GM12878 (cell line): Measurements from ENCODE around the gene LPGAT1. TPM values are rescaled to one million over a fixed set of nuclear protein-coding genes. Genes with fewer than 3 reads are reported as not detected.

Source experiments
- ATAC-seq: fragments of 200-7000 bp; cut with Tn5 transposase; 3 replicates; pipeline ENCODE4 v1.9.1; 2020; ENCODE audit warnings: mild to moderate bottlenecking, moderate library complexity
- BruUV-seq: library from RNA; stranded (reverse); fragments of 400-500 nt; replicated peaks from 2 replicates; lab custom pipeline; 2021; lab: Mats Ljungman, UMichigan
- CTCF ChIA-PET: fragments of 300-600 bp; sonication (Branson Sonifier 250); formaldehyde crosslinking; extraction: SDS; loops from one replicate; lab custom pipeline; 2021; ENCODE audit warnings: inconsistent platforms; lab: Yijun Ruan, JAX
- POLR2A ChIA-PET: fragments of 350-600 bp; formaldehyde crosslinking; extraction: SDS; loops from one replicate; lab custom pipeline; 2021; ENCODE audit warnings: inconsistent platforms; lab: Charles Lee
- RAD21 ChIA-PET: fragments of 300-600 bp; sonication (Branson Sonifier 250); formaldehyde crosslinking; loops from one replicate; lab custom pipeline; 2023; ENCODE audit warnings: antibody characterized with exemption; ENCODE audit not compliant: unreplicated experiment; lab: Charles Lee
- SMC1A ChIA-PET: fragments of 300-600 bp; sonication (Branson Sonifier 250); formaldehyde crosslinking; loops from one replicate; lab custom pipeline; 2023; ENCODE audit not compliant: unreplicated experiment, uncharacterized antibody; lab: Charles Lee
- DNase-seq: peaks from one replicate; pipeline ENCODE4 v3.0.0-alpha.2; 2011; ENCODE audit warnings: low read depth, low spot score
- FAIRE-seq: peaks from 3 replicates; lab custom pipeline; 2011; peaks lifted over from hg19 to GRCh38; lab: Jason Lieb, UNC
- H2AFZ ChIP-seq: 2 replicates; pipeline ENCODE4 v1.6.0; 2011; ENCODE audit warnings: low read depth, low read length, control low read depth; ENCODE audit not compliant: control insufficient read depth
- H3K27ac ChIP-seq: 2 replicates; pipeline ENCODE4 v1.5.1; 2011; ENCODE audit warnings: control low read depth; ENCODE audit not compliant: control insufficient read depth, insufficient read depth
- H3K27me3 ChIP-seq, 2 experiments: replicated peaks in 1 of 2; 2 replicates each; pipeline versions ENCODE4 v1.6.0 to v1.6.1; 2011; ENCODE audit warnings: low read length in 1 of 2; ENCODE audit not compliant: control insufficient read depth in 2 of 2, insufficient read depth in 2 of 2
- H3K36me3 ChIP-seq, 2 experiments: 2 replicates each; pipeline ENCODE4 v1.5.1; 2011; ENCODE audit warnings: low read length in 1 of 2; ENCODE audit not compliant: control insufficient read depth in 2 of 2, insufficient read depth in 2 of 2
- H3K4me1 ChIP-seq: 2 replicates; pipeline ENCODE4 v1.6.1; 2011; ENCODE audit warnings: mild to moderate bottlenecking, low read length, moderate library complexity, mixed read lengths; ENCODE audit not compliant: control insufficient read depth, insufficient read depth
- H3K4me2 ChIP-seq: 2 replicates; pipeline ENCODE4 v1.6.0; 2011; ENCODE audit warnings: control low read depth; ENCODE audit not compliant: control insufficient read depth, insufficient read depth
- H3K4me3 ChIP-seq: fragments of 200-600 bp; sonication (generic); 2 replicates; pipeline ENCODE4 v1.5.1; 2016
- H3K79me2 ChIP-seq: 2 replicates; pipeline ENCODE4 v1.6.0; 2011; ENCODE audit warnings: low read length; ENCODE audit not compliant: control insufficient read depth, insufficient read depth
- H3K9ac ChIP-seq: 2 replicates; pipeline ENCODE4 v1.8.0; 2011; ENCODE audit warnings: low read length, control low read depth, mixed read lengths; ENCODE audit not compliant: control insufficient read depth, insufficient read depth
- H3K9me3 ChIP-seq: replicated peaks from 3 replicates; pipeline ENCODE4 v1.5.1; 2011; ENCODE audit warnings: mild to moderate bottlenecking, low read length; ENCODE audit not compliant: control insufficient read depth, insufficient read depth
- H4K20me1 ChIP-seq: 2 replicates; pipeline ENCODE4 v1.6.0; 2011; ENCODE audit not compliant: control insufficient read depth, insufficient read depth
- CBFB ChIP-seq: IDR thresholded peaks from 2 replicates; pipeline ENCODE4 v1.6.1; 2016; ENCODE audit warnings: antibody characterized with exemption, low read depth
- SMARCA5 ChIP-seq: fragments of 450-650 bp; IDR thresholded peaks from 2 replicates; pipeline ENCODE4 v1.6.1; 2017; ENCODE audit warnings: mild to moderate bottlenecking
- TAF1 ChIP-seq: IDR thresholded peaks from 2 replicates; pipeline ENCODE4 v1.6.1; 2011; ENCODE audit warnings: mild to moderate bottlenecking, low read depth, low read length, borderline replicate concordance
- ZNF217 ChIP-seq: fragments of 450-650 bp; IDR thresholded peaks from 2 replicates; pipeline ENCODE4 v1.6.1; 2017; ENCODE audit warnings: antibody characterized with exemption, mild to moderate bottlenecking
- WGBS: methylation state at CpG from one replicate; pipeline ENCODE4 v1.1.6; 2016; ENCODE audit warnings: low lambda C conversion rate; ENCODE audit not compliant: insufficient replicate concordance, insufficient coverage; ENCODE audit errors: missing lambda C conversion rate; 5-methylcytosine and 5-hydroxymethylcytosine counted together
- in situ Hi-C: fragments of 300-500 bp; cut with MboI; formaldehyde crosslinking; loops from 9 replicates; pipeline ENCODE4 v1.14.3; 2018; ENCODE audit warnings: mixed read lengths
- intact Hi-C: fragments of 100-400 bp; cut with micrococcal nuclease; formaldehyde crosslinking; loops from one replicate; pipeline ENCODE4 v1.14.2; 2022; ENCODE audit not compliant: unreplicated experiment
- polyA plus RNA-seq, 11 experiments: library from polyadenylated mRNA; depleted of rRNA in 4 of 11; unstranded in 6 of 11; stranded (reverse) in 5 of 11; fragments of >200 nt; fragmentation: Nextera tagmentation in 4 of 11; fragmentation: Illumina TruSeq in 1 of 11; extraction: Ambion mirVana in 4 of 11; extraction: Trizol in 1 of 11; gene quantifications; 1 replicate in 1 of 11; 2 replicates in 10 of 11; pipeline versions ENCODE4 v1.2.1 to v1.2.3, GENCODE V29; 2011 to 2016; ENCODE audit warnings: inconsistent platforms in 2 of 11, missing spikeins in 2 of 11, low read depth in 1 of 11
- total RNA-seq, 4 experiments: library from RNA; depleted of rRNA in 3 of 4; stranded (reverse); fragments of >200 nt in 3 of 4; fragmentation: Illumina TruSeq in 1 of 4; extraction: Trizol in 1 of 4; gene quantifications; 2 replicates each; pipeline versions ENCODE4 v1.2.1 to v1.2.3, GENCODE V29; 2013 to 2021
- TF ChIP-seq, protein P1 (sequence below): IDR thresholded peaks from 2 replicates; pipeline ENCODE4 v1.6.1; 2011; ENCODE audit warnings: low read depth, low read length, improper control_type of control experiment, borderline replicate concordance
- TF ChIP-seq, protein P2 (sequence below): IDR thresholded peaks from 2 replicates; pipeline ENCODE4 v1.6.1; 2012; ENCODE audit warnings: low read depth, low read length, improper control_type of control experiment
- TF ChIP-seq, protein P3 (sequence below): IDR thresholded peaks from 2 replicates; pipeline ENCODE4 v1.6.1; 2011; ENCODE audit warnings: mild to moderate bottlenecking, low read depth, low read length, moderate library complexity; ENCODE audit not compliant: insufficient replicate concordance
- TF ChIP-seq, protein P4 (sequence below): fragments of 450-650 bp; formaldehyde crosslinking; IDR thresholded peaks from 2 replicates; pipeline ENCODE4 v1.4.0; 2020; ENCODE audit warnings: mild to moderate bottlenecking, moderate library complexity
- TF ChIP-seq, protein P5 (sequence below): fragments of 450-650 bp; IDR thresholded peaks from 2 replicates; pipeline ENCODE4 v1.6.1; 2018; ENCODE audit warnings: mild to moderate bottlenecking, low read depth, moderate library complexity; ENCODE audit not compliant: partially characterized antibody

The LPGAT1 gene
- total and polyA plus RNA-seq, 10 of the 15 experiments (the other 5 are each of a cell fraction or from before 2014, with no cell fraction given), result 5.8 to 40.6 (median 19.2) TPM

DNA sequence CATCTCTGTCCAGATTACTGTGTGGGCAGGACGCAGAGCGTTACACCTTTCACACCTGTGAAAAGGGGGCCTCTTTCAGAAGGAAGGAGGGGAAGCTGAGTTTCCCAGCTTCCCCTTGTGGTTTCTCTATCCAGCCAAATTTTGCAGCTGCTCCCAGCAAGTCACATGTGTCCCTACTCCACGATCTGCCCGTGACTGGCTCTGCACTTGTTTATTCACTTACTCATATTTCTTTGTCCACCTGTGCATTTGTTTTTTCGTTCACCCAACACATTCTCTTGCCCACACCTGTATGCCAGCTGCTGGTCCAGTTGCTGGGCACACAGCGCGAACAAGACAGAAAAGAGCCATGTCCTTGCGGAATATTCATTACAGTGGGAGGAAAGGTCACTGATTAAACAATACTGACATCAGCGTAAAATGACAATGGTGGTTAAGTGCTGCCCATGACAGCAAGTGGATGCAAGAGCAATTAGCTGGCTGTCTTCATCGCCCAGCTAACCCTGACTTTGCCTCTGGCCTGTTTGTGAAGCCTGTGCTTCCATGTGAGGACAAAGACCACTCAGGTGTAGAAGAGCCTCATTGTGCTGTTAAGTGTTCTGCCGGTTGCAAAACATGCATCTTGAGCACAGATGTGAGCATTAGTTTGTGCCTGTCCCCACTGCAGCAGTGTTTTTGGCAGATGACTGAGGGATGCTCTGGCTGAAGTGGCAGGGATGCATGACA is 126.6 kb downstream of the LPGAT1 start:
- Histone ChIP-seq H3K79me2 (no peaks in the 10 kb centered on the region), H3K4me2 (no peak overlapping the region), H3K27ac (no peak overlapping the region), H3K9me3 (no peaks in the 10 kb centered on the region), H3K36me3 (no peaks in the 10 kb centered on the region), H3K4me1 (peaks cover 2% of the 10 kb centered on the region; the same call in 1 of the 2 replicates), H3K27me3 (no peaks in the 10 kb centered on the region), H2AFZ (no peak overlapping the region), H3K4me3 (no peak overlapping the region), H3K9ac (no peak overlapping the region), H4K20me1 (no peaks in the 10 kb centered on the region)
- intact Hi-C loops, result no loop called here
- 49% methylated on average over 11 of the region's 11 CpGs for WGBS
- TF ChIP-seq, protein P1, sequence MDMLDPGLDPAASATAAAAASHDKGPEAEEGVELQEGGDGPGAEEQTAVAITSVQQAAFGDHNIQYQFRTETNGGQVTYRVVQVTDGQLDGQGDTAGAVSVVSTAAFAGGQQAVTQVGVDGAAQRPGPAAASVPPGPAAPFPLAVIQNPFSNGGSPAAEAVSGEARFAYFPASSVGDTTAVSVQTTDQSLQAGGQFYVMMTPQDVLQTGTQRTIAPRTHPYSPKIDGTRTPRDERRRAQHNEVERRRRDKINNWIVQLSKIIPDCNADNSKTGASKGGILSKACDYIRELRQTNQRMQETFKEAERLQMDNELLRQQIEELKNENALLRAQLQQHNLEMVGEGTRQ, result no peak
- TF ChIP-seq, protein P2, sequence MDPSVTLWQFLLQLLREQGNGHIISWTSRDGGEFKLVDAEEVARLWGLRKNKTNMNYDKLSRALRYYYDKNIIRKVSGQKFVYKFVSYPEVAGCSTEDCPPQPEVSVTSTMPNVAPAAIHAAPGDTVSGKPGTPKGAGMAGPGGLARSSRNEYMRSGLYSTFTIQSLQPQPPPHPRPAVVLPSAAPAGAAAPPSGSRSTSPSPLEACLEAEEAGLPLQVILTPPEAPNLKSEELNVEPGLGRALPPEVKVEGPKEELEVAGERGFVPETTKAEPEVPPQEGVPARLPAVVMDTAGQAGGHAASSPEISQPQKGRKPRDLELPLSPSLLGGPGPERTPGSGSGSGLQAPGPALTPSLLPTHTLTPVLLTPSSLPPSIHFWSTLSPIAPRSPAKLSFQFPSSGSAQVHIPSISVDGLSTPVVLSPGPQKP, result no peak
- TF ChIP-seq, protein P3, sequence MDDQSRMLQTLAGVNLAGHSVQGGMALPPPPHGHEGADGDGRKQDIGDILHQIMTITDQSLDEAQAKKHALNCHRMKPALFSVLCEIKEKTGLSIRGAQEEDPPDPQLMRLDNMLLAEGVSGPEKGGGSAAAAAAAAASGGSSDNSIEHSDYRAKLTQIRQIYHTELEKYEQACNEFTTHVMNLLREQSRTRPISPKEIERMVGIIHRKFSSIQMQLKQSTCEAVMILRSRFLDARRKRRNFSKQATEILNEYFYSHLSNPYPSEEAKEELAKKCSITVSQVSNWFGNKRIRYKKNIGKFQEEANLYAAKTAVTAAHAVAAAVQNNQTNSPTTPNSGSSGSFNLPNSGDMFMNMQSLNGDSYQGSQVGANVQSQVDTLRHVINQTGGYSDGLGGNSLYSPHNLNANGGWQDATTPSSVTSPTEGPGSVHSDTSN, result no peak
- TF ChIP-seq SMARCA5 (no peak), CBFB (no peak), TAF1 (no peak), ZNF217 (no peak)
- TF ChIP-seq, protein P4, sequence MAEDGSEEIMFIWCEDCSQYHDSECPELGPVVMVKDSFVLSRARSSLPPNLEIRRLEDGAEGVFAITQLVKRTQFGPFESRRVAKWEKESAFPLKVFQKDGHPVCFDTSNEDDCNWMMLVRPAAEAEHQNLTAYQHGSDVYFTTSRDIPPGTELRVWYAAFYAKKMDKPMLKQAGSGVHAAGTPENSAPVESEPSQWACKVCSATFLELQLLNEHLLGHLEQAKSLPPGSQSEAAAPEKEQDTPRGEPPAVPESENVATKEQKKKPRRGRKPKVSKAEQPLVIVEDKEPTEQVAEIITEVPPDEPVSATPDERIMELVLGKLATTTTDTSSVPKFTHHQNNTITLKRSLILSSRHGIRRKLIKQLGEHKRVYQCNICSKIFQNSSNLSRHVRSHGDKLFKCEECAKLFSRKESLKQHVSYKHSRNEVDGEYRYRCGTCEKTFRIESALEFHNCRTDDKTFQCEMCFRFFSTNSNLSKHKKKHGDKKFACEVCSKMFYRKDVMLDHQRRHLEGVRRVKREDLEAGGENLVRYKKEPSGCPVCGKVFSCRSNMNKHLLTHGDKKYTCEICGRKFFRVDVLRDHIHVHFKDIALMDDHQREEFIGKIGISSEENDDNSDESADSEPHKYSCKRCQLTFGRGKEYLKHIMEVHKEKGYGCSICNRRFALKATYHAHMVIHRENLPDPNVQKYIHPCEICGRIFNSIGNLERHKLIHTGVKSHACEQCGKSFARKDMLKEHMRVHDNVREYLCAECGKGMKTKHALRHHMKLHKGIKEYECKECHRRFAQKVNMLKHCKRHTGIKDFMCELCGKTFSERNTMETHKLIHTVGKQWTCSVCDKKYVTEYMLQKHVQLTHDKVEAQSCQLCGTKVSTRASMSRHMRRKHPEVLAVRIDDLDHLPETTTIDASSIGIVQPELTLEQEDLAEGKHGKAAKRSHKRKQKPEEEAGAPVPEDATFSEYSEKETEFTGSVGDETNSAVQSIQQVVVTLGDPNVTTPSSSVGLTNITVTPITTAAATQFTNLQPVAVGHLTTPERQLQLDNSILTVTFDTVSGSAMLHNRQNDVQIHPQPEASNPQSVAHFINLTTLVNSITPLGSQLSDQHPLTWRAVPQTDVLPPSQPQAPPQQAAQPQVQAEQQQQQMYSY (CRISPR knock-in tag), result no peak
- TF ChIP-seq, protein P5, sequence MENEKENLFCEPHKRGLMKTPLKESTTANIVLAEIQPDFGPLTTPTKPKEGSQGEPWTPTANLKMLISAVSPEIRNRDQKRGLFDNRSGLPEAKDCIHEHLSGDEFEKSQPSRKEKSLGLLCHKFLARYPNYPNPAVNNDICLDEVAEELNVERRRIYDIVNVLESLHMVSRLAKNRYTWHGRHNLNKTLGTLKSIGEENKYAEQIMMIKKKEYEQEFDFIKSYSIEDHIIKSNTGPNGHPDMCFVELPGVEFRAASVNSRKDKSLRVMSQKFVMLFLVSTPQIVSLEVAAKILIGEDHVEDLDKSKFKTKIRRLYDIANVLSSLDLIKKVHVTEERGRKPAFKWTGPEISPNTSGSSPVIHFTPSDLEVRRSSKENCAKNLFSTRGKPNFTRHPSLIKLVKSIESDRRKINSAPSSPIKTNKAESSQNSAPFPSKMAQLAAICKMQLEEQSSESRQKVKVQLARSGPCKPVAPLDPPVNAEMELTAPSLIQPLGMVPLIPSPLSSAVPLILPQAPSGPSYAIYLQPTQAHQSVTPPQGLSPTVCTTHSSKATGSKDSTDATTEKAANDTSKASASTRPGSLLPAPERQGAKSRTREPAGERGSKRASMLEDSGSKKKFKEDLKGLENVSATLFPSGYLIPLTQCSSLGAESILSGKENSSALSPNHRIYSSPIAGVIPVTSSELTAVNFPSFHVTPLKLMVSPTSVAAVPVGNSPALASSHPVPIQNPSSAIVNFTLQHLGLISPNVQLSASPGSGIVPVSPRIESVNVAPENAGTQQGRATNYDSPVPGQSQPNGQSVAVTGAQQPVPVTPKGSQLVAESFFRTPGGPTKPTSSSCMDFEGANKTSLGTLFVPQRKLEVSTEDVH, result no peak
- CTCF ChIA-PET, result interaction anchor here (1.3 kb wide), 1 partner anchor 330 kb away, joined by 4 read pairs; no protein-coding TSS in a partner anchor
- FAIRE-seq, result no peak
- SMC1A ChIA-PET, result interaction anchor here (0.7 to 1.4 kb wide), 3 partner anchors 23 to 198 kb away, joined by 3 to 4 read pairs (median 3); no protein-coding TSS in a partner anchor
- BruUV-seq, result no TSS peak
- no peak for ATAC-seq
- in situ Hi-C loops, result no loop called here
- RAD21 ChIA-PET, result no interaction called here
- POLR2A ChIA-PET, result no interaction called here
- DNase-seq, result no peak
